IMR-90 (cell line): ENCODE data around the gene OSBPL9.

ENCODE experiments used
- CEBPB ChIP-seq: IDR thresholded peaks from 2 replicates; pipeline ENCODE4 v1.6.1; 2012; ENCODE audit warnings: low read depth, low read length, improper control_type of control experiment
- CTCF ChIP-seq: conservative IDR thresholded peaks from 2 replicates; pipeline ENCODE4 v1.5.1; 2012; ENCODE audit warnings: mild to moderate bottlenecking, low read depth, low read length, improper control_type of control experiment
- ELK1 ChIP-seq: fragments of 150-350 bp; IDR thresholded peaks from 2 replicates; pipeline ENCODE4 v1.6.1; 2016; ENCODE audit warnings: low read depth, mild to moderate bottlenecking, low read length, moderate library complexity, borderline replicate concordance
- MXI1 ChIP-seq: IDR thresholded peaks from 2 replicates; pipeline ENCODE4 v1.6.1; 2012; ENCODE audit warnings: low read depth, mild to moderate bottlenecking, low read length, moderate library complexity, borderline replicate concordance
- NFE2L2 ChIP-seq: fragments of 150-350 bp; IDR thresholded peaks from 2 replicates; pipeline ENCODE4 v1.6.1; 2016; ENCODE audit warnings: low read depth, mild to moderate bottlenecking, low read length
- POLR2A ChIP-seq: IDR thresholded peaks from 2 replicates; pipeline ENCODE4 v1.6.1; 2012; ENCODE audit warnings: mild to moderate bottlenecking, low read depth, low read length
- RAD21 ChIP-seq: IDR thresholded peaks from 2 replicates; pipeline ENCODE4 v1.6.1; 2012; ENCODE audit warnings: low read length, improper control_type of control experiment
- RCOR1 ChIP-seq: IDR thresholded peaks from 2 replicates; pipeline ENCODE4 v1.6.1; 2012; ENCODE audit warnings: mild to moderate bottlenecking, low read length, improper control_type of control experiment; ENCODE audit not compliant: insufficient replicate concordance
- RFX5 ChIP-seq: IDR thresholded peaks from 2 replicates; pipeline ENCODE4 v1.8.0; 2012; ENCODE audit warnings: low read depth, mild to moderate bottlenecking, low read length, moderate library complexity
- SMC3 ChIP-seq: fragments of 150-350 bp; IDR thresholded peaks from 2 replicates; pipeline ENCODE4 v1.6.1; 2016; ENCODE audit warnings: low read depth, mild to moderate bottlenecking, antibody characterized with exemption, low read length, moderate library complexity
- USF2 ChIP-seq: fragments of 150-350 bp; IDR thresholded peaks from 2 replicates; pipeline ENCODE4 v1.6.1; 2017; ENCODE audit warnings: mild to moderate bottlenecking, antibody characterized with exemption, low read length, low read depth

DNA sequence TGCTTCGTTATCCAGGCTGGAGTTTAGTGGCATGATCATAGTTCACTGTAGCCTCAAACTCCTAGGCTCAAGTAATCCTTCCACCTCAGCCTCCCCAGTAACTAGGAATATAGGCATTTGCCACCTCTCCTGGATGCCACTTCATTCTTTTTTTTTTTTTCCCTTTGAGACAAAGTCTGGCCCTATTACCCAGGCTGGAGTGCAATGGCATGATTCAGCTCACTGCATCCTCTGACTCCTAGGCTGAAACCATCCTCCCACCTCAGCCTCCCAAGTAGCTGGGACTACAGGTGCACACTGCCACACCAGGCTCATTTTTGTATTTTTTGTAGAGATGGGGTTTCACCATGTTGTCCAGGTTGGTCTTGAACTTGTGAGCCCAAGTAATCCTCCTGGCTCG, 19.3 kb downstream of the OSBPL9 start:
- TF ChIP-seq CEBPB (no peak), CTCF (no peak), RFX5 (no peak), SMC3 (no peak), POLR2A (no peak), RAD21 (no peak), ELK1 (no peak), USF2 (no peak), NFE2L2 (no peak), MXI1 (no peak), RCOR1 (no peak)
